Measurements from ENCODE around the gene ZDHHC12.

GRCh38 chr9:128747241-128747640 lies 23.3 kb upstream of the ZDHHC12 start:
- TF ChIP-seq CTCF (IDR thresholded peaks at IDR 0.05) (no peak), SIN3A (IDR thresholded peaks at IDR 0.05; ENCODE audit: borderline replicate concordance, insufficient read depth, low read depth, low read length) (no peak), POLR2AphosphoS5 (IDR thresholded peaks at IDR 0.05; ENCODE audit: low read depth, low read length) (no peak), TCF7L2 (IDR thresholded peaks at IDR 0.05; ENCODE audit: low read depth, low read length) (no peak)
